Measurements from ENCODE around the gene CNNM2.
"Not testable (repeated sequence)": the region's sequence is repeated elsewhere in the genome, so short reads cannot be mapped to it uniquely, and the experiment has no call there.

CNNM2 gene

GRCh38 chr10:103111031-103111917 lies 193.2 kb downstream of the CNNM2 start:
- no peak for DNase-seq

GRCh38 chr10:103111918-103112877 lies 194.1 kb downstream of the CNNM2 start:
- DNase-seq = no peak

- DNase-seq = no peak
These were observed 196.8 kb downstream of the CNNM2 start for GRCh38 chr10:103114876-103115275.

DNA sequence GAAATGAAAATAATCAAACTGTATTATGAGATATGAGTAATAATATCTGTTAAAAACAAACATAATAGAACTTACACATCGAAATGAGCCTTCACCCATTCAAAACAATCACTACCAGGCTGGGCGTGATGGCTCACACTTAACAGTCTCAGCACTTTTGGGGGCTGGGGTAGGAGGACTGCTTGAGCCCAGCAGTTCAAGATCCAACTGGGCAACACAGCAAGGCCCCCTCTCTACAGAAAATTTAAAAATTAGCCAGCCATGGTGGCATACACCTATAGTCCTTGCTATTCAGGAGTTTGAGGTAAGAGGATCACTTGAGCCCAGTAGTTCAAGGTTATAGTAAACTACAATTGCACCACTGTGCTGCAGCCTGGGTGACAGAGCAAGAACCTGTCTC lies 199.2 kb downstream of the CNNM2 start:
- DNase-seq = no peak

GRCh38 chr10:103120546-103120945 lies 202.5 kb downstream of the CNNM2 start:
- no peak for DNase-seq

DNA sequence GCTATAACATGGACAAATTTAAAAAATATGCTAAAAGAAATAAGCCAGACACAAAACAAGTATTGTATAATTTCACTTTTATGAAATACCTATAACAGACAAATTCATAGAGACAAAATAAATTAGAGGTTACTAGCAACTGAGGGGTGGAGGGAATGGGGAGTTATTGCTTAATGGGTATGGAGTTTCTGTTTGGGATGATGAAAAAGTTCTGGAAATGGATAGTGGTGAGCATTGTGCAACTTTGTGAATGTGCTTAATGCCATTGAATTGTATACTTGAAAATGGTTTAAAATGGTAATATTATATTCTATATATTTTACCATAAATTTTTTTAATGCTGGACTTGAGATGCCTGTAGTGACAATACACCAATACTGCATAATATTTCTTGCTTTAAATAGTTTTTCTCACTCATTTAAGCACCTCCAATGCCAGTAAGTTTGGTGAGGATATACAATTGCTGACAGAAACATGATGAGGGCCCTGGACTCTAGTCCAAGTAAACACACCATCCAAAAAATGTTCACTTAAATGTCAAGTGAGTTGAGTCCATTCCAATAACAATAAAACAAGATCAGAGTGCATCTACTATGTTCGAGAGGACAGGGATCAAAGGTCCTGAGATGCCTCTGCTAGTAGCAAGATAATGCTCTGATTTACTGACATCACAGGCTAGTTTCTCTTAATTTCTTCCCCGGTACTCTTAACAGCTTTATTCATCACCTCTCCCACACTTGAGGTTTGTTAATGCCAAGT lies 203.1 kb downstream of the CNNM2 start:
- no peak for DNase-seq

DNA sequence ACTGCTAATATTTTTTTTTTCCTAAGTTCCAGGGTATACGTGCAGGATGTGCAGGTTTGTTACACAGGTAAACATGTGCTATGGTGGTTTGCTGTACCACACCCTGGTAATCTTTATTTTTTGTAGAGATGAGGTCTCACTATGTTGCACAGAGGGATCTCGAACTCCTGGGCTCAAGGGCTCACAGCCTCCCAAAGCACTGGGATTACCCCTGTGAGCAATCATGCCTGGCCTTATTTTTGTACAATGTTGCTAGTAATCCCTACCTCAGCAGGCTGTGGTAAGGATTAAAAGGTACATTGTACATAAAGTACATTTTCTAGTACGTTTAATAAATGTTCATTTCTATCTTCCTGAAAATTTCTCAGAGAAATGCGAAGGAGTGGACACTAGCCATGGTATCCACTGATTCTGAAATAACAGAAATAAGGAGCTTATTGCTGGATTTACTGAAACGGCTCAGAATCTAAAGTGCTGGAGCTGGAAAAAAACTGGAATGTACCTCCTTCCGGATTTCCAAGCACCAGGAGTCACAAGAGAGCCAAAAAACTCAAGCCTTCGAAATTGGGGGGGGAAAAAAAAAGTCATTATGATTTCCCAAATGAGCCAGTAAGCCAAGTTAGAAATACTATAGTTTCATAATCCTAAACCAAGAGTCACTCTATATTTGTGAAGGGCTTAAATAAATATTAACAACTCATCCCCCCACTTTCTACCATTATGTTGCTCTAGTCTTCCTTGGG lies 205.4 kb downstream of the CNNM2 start:
- DNase-seq = no peak

DNA sequence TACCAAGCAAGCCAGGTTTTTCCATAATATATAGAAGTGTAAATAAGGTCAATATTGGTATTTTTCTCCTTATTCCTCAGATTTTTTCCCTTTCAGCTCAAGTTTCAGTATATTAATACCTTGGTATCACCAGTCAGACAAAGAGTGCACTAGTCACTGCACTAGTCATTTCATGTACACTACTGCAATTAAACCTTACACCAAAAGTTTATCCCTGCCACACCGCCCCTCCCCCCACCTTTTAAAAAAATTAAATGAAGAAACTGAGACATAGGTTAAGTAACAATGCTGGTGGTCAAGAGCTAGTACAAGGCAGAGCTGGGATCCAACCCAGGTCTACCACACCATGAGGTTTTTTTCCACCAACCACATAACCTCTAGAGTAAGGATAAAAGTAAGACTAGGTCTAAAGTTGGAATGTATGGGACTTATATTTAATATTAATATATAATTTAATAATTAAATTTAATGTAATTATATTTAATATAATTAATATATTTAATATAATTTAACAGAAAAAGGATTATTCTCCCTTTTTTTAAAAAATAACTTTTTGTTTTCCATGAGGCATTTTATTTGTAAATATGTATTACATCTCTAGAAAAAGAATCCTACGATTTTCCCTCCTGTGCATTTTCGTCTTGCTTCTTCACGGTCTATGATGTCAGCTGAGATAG lies 206.5 kb downstream of the CNNM2 start:
- DNase-seq = no peak

DNA sequence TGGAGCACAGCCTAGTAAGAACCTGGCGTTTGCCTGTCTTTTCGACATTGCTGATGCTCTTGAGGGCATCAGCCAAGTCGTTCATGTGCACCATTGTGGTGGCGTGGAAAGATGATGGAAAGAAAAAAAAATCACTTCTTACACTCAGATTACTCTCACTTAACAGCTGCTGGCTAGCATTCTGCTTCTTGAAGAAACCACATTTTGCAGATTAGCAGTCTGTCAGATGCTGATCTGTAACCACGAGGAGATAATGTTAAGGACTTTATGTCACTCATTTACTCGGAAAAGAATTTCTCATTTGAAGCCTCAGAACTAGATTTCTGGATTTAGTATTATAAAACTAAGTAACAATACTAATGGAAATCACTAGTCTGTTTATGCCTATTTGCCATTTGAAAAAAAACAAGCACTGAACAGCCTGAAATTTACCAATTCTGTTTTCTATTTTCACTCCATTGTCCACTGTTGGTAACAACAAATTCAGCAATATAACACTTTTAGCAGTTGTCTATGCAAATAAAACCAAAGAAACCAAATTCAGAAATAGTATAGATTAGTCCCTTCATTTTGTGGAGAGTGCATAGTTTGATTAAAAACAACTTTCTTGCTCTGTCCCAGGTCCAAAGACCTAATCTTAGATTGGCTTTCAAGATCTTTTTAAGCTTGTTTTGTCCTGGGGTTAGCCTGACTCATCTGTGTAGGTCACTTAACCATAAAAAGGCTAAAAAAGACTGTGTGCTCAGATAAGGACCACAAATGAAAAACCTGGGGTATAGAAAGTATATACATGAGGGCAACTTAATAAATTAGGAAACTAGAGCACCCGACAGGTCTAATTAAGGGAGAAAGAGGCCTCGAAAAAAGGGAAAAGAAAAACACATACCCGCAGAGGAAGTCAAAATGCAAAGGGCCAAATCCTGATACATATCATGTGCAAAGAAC lies 207.5 kb downstream of the CNNM2 start:
- DNase-seq = no peak

DNA sequence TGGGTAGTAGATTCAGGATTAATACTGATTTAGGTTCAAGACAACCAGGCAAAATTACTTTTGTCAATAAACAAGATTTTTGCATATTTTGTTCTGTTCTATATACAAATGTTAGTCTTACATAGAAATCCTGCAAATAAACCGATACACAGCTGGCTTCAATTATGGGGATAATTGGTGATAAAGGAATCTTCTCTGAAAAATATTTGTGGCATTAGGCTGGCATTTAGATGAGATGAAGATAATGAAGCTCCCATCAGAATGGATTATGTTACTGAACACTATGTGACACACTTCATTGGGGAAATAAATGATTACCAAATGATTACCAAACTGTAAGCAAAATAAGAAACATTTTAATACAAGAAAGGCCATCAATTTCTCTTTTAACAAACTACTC lies 209.1 kb downstream of the CNNM2 start:
- DNase-seq = no peak

- not testable (repeated sequence) for DNase-seq
These were observed 212.1 kb downstream of the CNNM2 start for GRCh38 chr10:103130180-103130579.

- DNase-seq = no peak
These were observed 212.8 kb downstream of the CNNM2 start for GRCh38 chr10:103130910-103131309.

GRCh38 chr10:103135168-103135567 lies 217.1 kb downstream of the CNNM2 start:
- not testable (repeated sequence) for DNase-seq

GRCh38 chr10:103139803-103140202 lies 221.7 kb downstream of the CNNM2 start:
- DNase-seq = no peak
